ENCODE data around the gene USP33.
"Not testable (repeated sequence)": the region's sequence is repeated elsewhere in the genome, so short reads cannot be mapped to it uniquely, and the experiment has no call there.

Gene USP33

DNA sequence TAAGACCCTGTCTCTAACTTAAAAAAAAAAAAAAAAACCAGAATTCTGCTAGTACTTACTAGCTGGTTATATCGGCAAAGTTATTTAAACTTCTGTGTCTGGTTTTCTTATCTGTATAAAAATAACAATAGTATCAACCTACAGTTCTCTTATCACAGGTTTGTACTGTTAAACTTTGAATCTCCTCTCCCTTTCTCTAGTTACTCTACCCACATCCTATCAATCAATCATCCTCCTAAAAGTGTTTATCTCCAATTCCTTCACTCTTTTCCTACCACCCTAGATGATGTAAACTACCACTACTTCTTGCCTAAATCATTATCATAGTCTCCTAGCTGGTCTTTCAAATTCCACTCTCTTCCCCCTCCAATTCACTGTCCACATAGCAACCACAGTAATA, 27.6 kb downstream of the USP33 start:
- H3K27ac ChIP-seq = no peak overlapping the region
- TF ChIP-seq ZFX (IDR thresholded peaks at IDR 0.05) = no peak
- TF ChIP-seq, protein P1, sequence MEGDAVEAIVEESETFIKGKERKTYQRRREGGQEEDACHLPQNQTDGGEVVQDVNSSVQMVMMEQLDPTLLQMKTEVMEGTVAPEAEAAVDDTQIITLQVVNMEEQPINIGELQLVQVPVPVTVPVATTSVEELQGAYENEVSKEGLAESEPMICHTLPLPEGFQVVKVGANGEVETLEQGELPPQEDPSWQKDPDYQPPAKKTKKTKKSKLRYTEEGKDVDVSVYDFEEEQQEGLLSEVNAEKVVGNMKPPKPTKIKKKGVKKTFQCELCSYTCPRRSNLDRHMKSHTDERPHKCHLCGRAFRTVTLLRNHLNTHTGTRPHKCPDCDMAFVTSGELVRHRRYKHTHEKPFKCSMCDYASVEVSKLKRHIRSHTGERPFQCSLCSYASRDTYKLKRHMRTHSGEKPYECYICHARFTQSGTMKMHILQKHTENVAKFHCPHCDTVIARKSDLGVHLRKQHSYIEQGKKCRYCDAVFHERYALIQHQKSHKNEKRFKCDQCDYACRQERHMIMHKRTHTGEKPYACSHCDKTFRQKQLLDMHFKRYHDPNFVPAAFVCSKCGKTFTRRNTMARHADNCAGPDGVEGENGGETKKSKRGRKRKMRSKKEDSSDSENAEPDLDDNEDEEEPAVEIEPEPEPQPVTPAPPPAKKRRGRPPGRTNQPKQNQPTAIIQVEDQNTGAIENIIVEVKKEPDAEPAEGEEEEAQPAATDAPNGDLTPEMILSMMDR (conservative IDR thresholded peaks at IDR 0.05) = no peak

DNA sequence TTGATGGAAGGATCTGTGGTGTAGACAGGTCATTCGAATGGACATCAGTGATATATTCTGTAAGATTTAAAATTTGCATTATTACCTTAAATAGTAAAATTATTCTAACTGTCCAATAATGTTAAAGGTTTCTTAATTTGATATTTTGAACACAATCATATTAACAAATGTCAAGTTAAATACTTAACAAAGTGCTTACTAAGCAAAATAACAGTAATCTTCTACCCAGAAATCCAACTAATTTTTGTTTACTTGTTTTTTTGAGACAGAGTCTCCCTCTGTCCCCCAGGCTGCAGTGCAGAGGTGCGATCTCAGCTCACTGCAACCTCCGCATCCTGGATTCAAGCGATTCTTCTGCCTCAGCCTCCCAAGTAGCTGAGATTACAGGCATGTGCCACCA, 33.9 kb downstream of the USP33 start:
- TF ChIP-seq, protein P1 (conservative IDR thresholded peaks at IDR 0.05) = no peak
- TF ChIP-seq ZFX (IDR thresholded peaks at IDR 0.05) = no peak

DNA sequence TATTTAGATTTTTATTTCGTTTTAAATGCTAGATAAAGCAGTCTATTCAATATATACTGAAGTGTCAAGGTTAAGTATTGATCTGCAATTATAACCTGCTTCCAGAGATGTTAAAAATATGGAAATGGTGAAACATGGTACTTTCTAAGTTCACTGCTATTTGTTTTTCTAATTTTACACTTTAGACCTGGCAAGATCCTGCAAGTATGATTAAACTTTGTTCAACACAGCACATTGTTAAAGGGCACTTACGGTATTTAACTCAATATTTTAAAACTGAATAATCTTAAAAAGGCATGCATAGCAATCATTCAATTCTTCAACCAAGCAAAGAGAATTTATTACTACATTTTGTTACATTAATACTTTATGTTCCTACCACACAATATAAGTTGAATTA, 41.5 kb downstream of the USP33 start:
- H3K27ac ChIP-seq = no peak overlapping the region
- TF ChIP-seq, protein P1 (conservative IDR thresholded peaks at IDR 0.05) = no peak
- no peak for TF ChIP-seq ZFX (IDR thresholded peaks at IDR 0.05)

More for the DNA sequence above, 33.9 kb downstream of the USP33 start:
- no peak overlapping the region for H3K27ac ChIP-seq

DNA sequence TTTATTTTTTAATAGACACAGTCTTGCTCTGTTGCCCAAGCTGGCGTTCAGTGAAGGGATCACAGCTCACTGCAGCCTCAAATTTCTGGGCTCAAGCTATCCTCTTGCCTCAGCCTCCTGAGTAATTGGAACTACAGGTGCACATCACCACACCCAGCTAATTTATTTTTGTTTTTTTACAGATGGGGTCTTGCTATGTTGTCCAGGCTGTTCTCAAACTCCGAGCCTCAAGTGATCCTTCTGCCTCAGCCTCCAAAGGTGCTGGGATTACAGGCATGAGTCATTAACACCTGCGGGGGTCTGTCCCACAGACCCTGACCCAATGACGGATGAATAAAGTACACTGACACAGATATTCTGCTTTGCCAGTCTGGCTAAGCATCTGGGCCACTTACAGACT, 43.6 kb downstream of the USP33 start:
- TF ChIP-seq ZFX (IDR thresholded peaks at IDR 0.05) = no peak
- TF ChIP-seq, protein P1 (conservative IDR thresholded peaks at IDR 0.05) = no peak
- no peak overlapping the region for H3K27ac ChIP-seq

DNA sequence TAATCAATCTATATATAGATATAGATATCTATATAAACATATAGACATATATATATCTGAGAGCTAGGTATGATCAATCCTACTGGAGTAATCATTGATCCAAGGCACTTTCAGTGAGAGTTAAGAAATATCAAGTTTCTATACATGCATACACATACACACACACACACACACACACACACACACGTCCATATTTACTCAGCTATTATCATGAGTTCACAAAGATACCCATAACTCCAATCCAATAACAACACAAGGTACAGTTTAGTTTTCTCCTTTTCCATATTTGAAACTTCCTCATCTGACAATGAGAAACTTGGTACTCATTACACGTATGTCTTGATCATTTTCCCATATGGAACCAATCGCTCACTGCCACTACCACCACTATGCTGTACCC, 49.9 kb downstream of the USP33 start:
- no peak overlapping the region for H3K27ac ChIP-seq
- TF ChIP-seq, protein P1 (conservative IDR thresholded peaks at IDR 0.05) = no peak
- no peak for TF ChIP-seq ZFX (IDR thresholded peaks at IDR 0.05)

DNA sequence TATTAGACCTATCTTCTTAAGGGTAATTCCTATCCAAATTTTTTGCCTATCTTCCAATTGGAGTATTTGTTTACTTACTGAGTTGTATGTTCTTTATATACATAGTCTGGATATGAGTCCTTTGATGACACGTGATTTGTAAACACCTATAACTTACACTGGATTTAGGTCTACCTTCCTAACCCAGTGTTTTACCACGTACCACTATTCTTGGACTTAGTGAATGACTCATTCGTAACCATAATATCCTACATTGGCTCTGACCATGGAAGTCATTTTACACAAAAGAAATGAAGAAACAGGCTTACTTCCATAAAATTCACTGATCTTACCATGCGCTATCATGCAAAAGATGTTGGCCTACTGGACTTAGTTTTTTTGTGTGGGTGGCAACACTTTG, 53.3 kb downstream of the USP33 start:
- no peak for TF ChIP-seq ZFX (IDR thresholded peaks at IDR 0.05)
- TF ChIP-seq, protein P1 (conservative IDR thresholded peaks at IDR 0.05) = no peak
- no peak overlapping the region for H3K27ac ChIP-seq

DNA sequence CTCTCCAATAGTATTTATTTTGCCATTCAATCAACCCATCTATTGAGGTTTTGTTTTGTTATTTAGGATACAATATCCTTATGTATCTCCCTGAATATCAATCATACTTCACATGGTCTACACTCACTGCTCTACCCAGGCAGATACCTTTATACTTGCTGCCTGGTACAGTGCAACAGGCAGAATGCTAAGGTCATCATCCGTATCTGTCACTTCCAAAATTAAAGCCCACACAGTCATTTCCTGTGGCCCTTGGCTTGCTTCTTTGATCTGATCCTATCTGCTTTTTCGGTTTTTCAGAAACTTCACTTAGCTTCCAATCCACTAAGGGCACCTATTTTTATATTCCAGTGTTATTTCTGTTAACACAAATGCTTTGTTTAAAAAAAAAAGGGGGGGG, 54.9 kb downstream of the USP33 start:
- no peak for TF ChIP-seq ZFX (IDR thresholded peaks at IDR 0.05)
- TF ChIP-seq, protein P1 (conservative IDR thresholded peaks at IDR 0.05) = no peak
- no peak overlapping the region for H3K27ac ChIP-seq

DNA sequence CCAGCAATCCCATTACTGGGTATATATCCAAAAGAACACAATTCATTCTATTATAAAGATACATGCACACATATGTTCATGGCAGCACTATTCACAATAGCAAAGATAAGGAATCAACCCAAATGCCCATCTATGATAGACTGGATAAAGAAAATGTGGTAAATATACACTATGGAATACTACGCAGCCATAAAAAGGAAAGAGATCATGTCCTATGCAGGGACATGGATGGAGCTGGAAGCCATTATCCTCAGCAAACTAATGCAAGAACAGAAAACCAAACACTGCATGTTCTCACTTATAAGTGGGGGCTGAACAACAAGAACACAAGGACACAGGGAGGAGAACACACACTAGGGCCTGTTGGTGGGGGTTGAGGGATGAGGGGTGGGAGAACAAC, 60.0 kb downstream of the USP33 start:
- not testable (repeated sequence) for H3K27ac ChIP-seq
